Measurements from ENCODE around the gene ROBO1.

DNA sequence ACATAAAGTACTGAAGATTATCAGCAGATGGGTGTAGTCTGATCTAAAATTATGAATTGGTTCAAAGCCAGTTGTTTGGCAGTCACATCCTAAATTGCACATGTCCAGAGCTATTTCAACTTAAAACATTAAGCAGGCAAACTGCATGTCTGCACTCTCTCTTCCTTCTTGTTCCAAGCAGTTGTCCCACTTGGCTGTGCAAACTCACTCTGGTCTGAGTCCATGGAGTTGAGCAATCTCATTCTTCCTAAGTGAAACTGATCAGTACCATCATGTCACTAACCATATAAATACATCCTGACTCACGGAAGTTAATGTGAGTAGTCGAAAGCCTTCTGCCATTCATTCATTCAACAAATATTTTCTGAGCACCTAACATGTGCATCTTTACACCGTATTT is 353.0 kb downstream of the ROBO1 start:
- no peak for TF ChIP-seq EZH2 (IDR thresholded peaks at IDR 0.05; ENCODE audit: borderline replicate concordance, low read depth, low read length, severe bottlenecking)
- TF ChIP-seq CTCF (IDR thresholded peaks at IDR 0.05; ENCODE audit: borderline replicate concordance, extremely low read depth, low read length, poor library complexity, severe bottlenecking), result no peak
